Heart right ventricle (tissue), 16 donors: ENCODE data around the gene WDR20. TPM values are rescaled to one million over a fixed set of nuclear protein-coding genes. Genes with fewer than 3 reads are reported as not detected.

Source experiments
- ATAC-seq, 8 donors: fragments of 200-7000 bp; cut with Tn5 transposase; one replicate each; pipeline ENCODE4 v1.9.1; 2020; ENCODE audit warnings: mild to moderate bottlenecking in 8 of 8, moderate library complexity in 8 of 8, moderate number of reproducible peaks in 1 of 8
- DNase-seq, 2 donors: peaks; one replicate each; pipeline ENCODE4 v3.0.0-alpha.2; 2020
- H3K27ac ChIP-seq, 10 donors: fragments of 200-600 bp; sonication (generic) in 2 of 10; one replicate each; pipeline versions ENCODE4 v1.5.0 to v1.8.0; 2020 to 2022; ENCODE audit warnings: mild to moderate bottlenecking in 3 of 10
- H3K27me3 ChIP-seq, 7 donors: fragments of 200-600 bp; one replicate each; pipeline ENCODE4 v1.8.0; 2021 to 2022; ENCODE audit warnings: mild to moderate bottlenecking in 2 of 7
- H3K36me3 ChIP-seq, 9 donors: fragments of 200-600 bp; sonication (generic) in 1 of 9; one replicate each; pipeline versions ENCODE4 v1.5.0 to v1.8.0; 2020 to 2022; ENCODE audit warnings: mild to moderate bottlenecking in 2 of 9
- H3K4me1 ChIP-seq, 9 donors: fragments of 200-600 bp; sonication (generic) in 1 of 9; one replicate each; pipeline versions ENCODE4 v1.5.0 to v1.8.0; 2020 to 2022; ENCODE audit warnings: mild to moderate bottlenecking in 4 of 9
- H3K4me3 ChIP-seq, 10 donors: fragments of 200-600 bp; sonication (generic) in 2 of 10; one replicate each; pipeline versions ENCODE4 v1.5.0 to v1.8.0; 2020 to 2022; ENCODE audit warnings: mild to moderate bottlenecking in 7 of 10, moderate library complexity in 2 of 10
- H3K9me3 ChIP-seq, 11 donors: fragments of 200-600 bp in 10 of 11; sonication (generic) in 2 of 11; one replicate each; pipeline versions ENCODE4 v1.5.0 to v1.8.0; 2013 to 2022; ENCODE audit warnings: mild to moderate bottlenecking in 2 of 11, control low read depth in 1 of 11, moderate library complexity in 1 of 11
- WGBS, 2 donors: extraction: QIAGEN DNeasy Blood & Tissue Kit; methylation state at CpG; one replicate each; pipeline ENCODE4 v1.1.7; 2013; ENCODE audit warnings: inconsistent platforms in 1 of 2; 5-methylcytosine and 5-hydroxymethylcytosine counted together
- intact Hi-C, 10 donors: fragments of 100-400 bp; cut with DNase I; formaldehyde crosslinking; loops; one replicate each; pipeline versions ENCODE4 v1.11.1 to v1.14.2; 2022
- polyA plus RNA-seq, 2 donors: library from polyadenylated mRNA; stranded (reverse); fragments of 200-250 nt; gene quantifications; one replicate each; pipeline ENCODE4 v1.2.3, GENCODE V29; 2013
- total RNA-seq, 10 donors: library from RNA; stranded (reverse); fragmentation: NEBNext Ultra II Directional in 3 of 10; extraction: Animal tissue kit (Norgen Biotek cat#: 25700) in 3 of 10; gene quantifications; one replicate each; pipeline versions ENCODE4 v1.2.1 to v1.2.4, GENCODE V29; 2021 to 2023
- TF ChIP-seq, protein P1 (sequence below), 9 donors: fragments of 200-600 bp; sonication (generic) in 2 of 9; IDR thresholded peaks; one replicate each; pipeline versions ENCODE4 v1.5.0 to v1.8.0; 2021 to 2022; ENCODE audit warnings: antibody characterized with exemption in 9 of 9, mild to moderate bottlenecking in 5 of 9, moderate library complexity in 1 of 9
- donor health status: Arrhythmogenic right ventricular cardiomyopathy.
- donor health status: ischemic (EF 13 %, LVEDD 7.1; RV severe dilation, severe dysfunction).
- donor health status: healthy with polysubstance abuse.
- donor health status: DM: no; HTN: yes; CAD: no.
- donor health status: DM: no; HTN: no; CAD: no.
- donor health status: ischemic (EF 25% LVEDD 6.9; RV normal size, moderate dysfunction).
- donor health status: ischemic (EF 25% LVEDD 5.7; RV mildly dilated, moderate dysfunction).
- donor health status: healthy.
- donor health status: DM: yes; HTN: yes; CAD: no.
- donor health status: Ischemic cardiomyopathy.
- donor health status: ischemic (EF 35%, LVEDD 5.7; RV mildly dilated, moderate dysfunction).
- donor health status: nonischemic (EF 11% LVEDD 7.7; RV severe dilation, severe dysfunction).
- donor health status: DM: yes; HTN: yes; CAD: no.
- donor health status: PGD.
- donor health status: ischemic (EF 29% LVEDD 5.4; RV normal size, mild dysfunction).
- donor health status: nonischemic (EF 23%, LVEDD 6.1; RV moderate dilation, normal function).

The WDR20 gene
- total and polyA plus RNA-seq, 12 donors: 10.7 to 28.0 (median 20.5) TPM

DNA sequence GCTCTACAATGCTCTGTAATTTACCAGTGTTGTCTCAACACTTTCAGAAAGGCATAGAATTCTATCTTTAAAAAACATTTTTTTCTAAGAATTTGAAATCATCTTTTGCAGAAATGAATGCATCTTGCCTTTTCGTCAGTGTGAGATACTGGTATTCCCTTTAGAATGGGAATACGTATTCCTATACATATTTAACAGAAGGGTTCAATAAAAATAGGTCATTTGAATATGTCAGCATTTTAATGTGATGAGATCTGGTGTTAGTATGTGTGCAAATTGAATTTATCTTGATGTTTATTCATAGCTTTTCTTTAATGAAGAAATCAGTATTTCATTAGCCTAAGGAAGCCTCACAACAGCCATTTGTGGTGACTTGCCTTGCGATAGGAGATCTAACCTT lies 44.2 kb downstream of the WDR20 start:
- Histone ChIP-seq H3K9me3 (no peaks in the 10 kb centered on the region), H3K27me3 (no peaks in the 10 kb centered on the region), H3K27ac (no peak overlapping the region), H3K4me3 (no peak overlapping the region), H3K36me3 (peaks cover 0 to 1% (median 0%) of the 10 kb centered on the region in 9 donors), H3K4me1 (peaks cover 0 to 70% (median 57%) of the 10 kb centered on the region in 9 donors)
- TF ChIP-seq, protein P1, sequence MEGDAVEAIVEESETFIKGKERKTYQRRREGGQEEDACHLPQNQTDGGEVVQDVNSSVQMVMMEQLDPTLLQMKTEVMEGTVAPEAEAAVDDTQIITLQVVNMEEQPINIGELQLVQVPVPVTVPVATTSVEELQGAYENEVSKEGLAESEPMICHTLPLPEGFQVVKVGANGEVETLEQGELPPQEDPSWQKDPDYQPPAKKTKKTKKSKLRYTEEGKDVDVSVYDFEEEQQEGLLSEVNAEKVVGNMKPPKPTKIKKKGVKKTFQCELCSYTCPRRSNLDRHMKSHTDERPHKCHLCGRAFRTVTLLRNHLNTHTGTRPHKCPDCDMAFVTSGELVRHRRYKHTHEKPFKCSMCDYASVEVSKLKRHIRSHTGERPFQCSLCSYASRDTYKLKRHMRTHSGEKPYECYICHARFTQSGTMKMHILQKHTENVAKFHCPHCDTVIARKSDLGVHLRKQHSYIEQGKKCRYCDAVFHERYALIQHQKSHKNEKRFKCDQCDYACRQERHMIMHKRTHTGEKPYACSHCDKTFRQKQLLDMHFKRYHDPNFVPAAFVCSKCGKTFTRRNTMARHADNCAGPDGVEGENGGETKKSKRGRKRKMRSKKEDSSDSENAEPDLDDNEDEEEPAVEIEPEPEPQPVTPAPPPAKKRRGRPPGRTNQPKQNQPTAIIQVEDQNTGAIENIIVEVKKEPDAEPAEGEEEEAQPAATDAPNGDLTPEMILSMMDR (IDR thresholded peaks at IDR 0.05): no peak
- no peak for ATAC-seq
- intact Hi-C loops: no loop called here
- WGBS, 2 donors: 94 to 98% methylated on average over 3 of the region's 3 CpGs
- DNase-seq: no peak

DNA sequence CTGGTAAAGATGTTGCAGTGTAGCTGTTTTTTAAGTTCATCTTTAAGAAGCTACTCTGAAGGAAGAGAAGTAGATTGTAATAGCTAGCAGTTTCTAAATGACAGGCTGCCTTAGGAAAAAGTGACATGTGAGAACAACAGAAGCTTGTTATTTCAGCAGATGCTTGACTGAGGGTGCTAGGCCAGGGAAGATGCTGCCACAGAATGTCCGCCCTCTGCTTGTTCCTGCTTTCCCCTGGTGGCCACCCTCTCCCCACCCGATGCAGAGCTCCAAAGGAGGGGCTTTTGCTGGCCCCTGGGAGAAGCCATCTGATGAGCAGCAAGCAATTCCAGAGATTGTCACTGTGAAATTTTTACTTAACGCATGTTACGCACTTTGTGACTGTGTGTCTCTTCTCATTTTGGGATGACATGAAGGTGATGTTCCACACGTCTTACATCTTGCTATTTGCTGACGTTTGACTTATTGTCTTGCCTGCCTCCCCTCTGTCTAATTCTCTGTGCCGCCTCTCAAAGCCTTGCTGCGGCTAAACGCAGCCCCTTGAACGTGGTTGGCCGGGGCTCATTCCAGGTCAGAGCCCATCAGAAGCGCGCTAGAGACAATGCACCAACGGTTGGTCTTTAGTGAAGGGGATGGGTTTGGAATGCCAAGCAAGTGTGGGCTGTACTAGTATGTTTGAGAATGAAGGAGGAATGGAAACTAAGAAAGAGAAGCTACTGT lies 44.8 kb downstream of the WDR20 start:
- Histone ChIP-seq H3K36me3 (no peaks in the 10 kb centered on the region), H3K27me3 (no peaks in the 10 kb centered on the region), H3K9me3 (no peaks in the 10 kb centered on the region), H3K4me1 (peaks cover 0 to 70% (median 57%) of the 10 kb centered on the region in 9 donors), H3K27ac (no peak overlapping the region), H3K4me3 (no peak overlapping the region)
- ATAC-seq (no peak), DNase-seq (no peak)
- TF ChIP-seq, protein P1 (IDR thresholded peaks at IDR 0.05): no peak
- intact Hi-C loops: no loop called here
- 83 to 86% methylated on average over 14 of the region's 14 CpGs for WGBS, 2 donors

DNA sequence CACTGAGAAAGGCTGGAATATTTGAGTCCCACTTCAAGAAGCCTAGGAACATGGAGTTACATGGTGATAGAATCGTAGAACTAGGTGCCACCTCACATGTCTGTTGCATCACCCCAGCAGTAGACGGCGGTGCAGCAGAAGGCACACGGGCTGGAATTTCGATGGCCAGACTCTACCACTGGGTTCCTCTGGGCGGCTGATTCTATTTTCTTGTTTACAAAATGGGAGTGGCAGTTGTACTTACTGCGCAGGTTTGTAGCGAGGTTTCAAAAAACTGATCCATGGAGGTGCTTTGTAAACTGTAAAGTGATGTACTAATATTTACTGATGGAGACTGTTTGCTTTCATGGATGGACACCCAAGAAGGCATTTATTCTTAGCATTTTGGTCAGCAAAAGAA lies 45.7 kb downstream of the WDR20 start:
- TF ChIP-seq, protein P1 (IDR thresholded peaks at IDR 0.05): no peak
- Histone ChIP-seq H3K27ac (no peak overlapping the region), H3K4me1 (peaks cover 0 to 69% (median 53%) of the 10 kb centered on the region in 9 donors), H3K27me3 (no peaks in the 10 kb centered on the region), H3K9me3 (no peaks in the 10 kb centered on the region), H3K4me3 (no peak overlapping the region), H3K36me3 (no peaks in the 10 kb centered on the region)
- WGBS, 2 donors: 90 to 94% methylated on average over 8 of the region's 8 CpGs
- DNase-seq (no peak), ATAC-seq (no peak)
- intact Hi-C loops: no loop called here

DNA sequence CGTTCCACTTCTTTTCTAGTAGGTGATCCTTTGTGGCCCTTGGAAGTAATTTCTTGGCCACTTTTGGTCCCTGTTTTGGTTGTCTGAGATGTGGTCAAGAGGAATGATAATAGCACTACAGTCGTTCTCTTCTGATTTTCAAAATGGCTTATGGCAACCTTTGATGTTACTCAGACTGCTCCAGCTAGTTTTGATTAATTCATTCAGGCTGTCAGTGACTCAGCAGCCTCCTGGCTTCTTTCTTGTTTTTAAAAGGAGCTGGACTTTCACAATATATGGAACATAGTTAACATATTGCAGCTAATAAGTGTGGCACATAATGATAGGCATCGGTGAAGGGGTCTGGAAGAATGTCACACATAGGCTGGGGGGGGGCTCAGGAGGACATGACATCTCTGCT lies 47.3 kb downstream of the WDR20 start:
- H3K27ac ChIP-seq: peak overlapping the region in 2 of 10 donors; percentile 13 to 49
- WGBS, 2 donors: 43 to 59% methylated on average over 3 of the region's 3 CpGs

More for the DNA sequence above, 47.3 kb downstream of the WDR20 start:
- H3K9me3 ChIP-seq: no peaks in the 10 kb centered on the region
- intact Hi-C loops: no loop called here
- ATAC-seq (peak in 3 of 8 donors; percentile 44 to 57 (median 51)), DNase-seq (no peak)
- no peaks in the 10 kb centered on the region for H3K36me3 ChIP-seq
- H3K4me1 ChIP-seq: peaks cover 0 to 64% (median 46%) of the 10 kb centered on the region in 9 donors
- H3K27me3 ChIP-seq: no peaks in the 10 kb centered on the region
- H3K4me3 ChIP-seq: no peak overlapping the region
- TF ChIP-seq, protein P1 (IDR thresholded peaks at IDR 0.05): no peak
